ENCODE measurements around the gene CCDC93.

The CCDC93 gene

GRCh38 chr2:117967977-117968718 lies 45.7 kb downstream of the CCDC93 start:
- Histone ChIP-seq H3K4me2 (ENCODE audit: low read length) (no peak overlapping the region), H3K4me1 (ENCODE audit: control insufficient read depth, low read length) (no peaks in the 10 kb centered on the region), H3K79me2 (ENCODE audit: control insufficient read depth, low read length) (no peaks in the 10 kb centered on the region), H3K27me3 (ENCODE audit: control insufficient read depth, low read length) (no peaks in the 10 kb centered on the region), H3K9me2 (replicated peaks; ENCODE audit: control insufficient read depth, low read length) (no peaks in the 10 kb centered on the region), H3F3A (ENCODE audit: control insufficient read depth, insufficient read depth) (no peaks in the 10 kb centered on the region), H3K36me3 (ENCODE audit: control insufficient read depth, low read length) (peaks cover 50% of the 10 kb centered on the region), H3K27ac (ENCODE audit: low read depth, low read length) (no peak overlapping the region), H4K20me1 (ENCODE audit: control insufficient read depth, insufficient read depth, low read depth, low read length) (no peaks in the 10 kb centered on the region), H3K9me3 (ENCODE audit: control insufficient read depth, insufficient read depth, low read length) (no peaks in the 10 kb centered on the region), H3K4me3 (ENCODE audit: low read length) (no peak overlapping the region)
- TF ChIP-seq EZH2phosphoT487 (IDR thresholded peaks at IDR 0.05; ENCODE audit: borderline replicate concordance, low read length) (no peak), CTCF (IDR thresholded peaks at IDR 0.05; ENCODE audit: low read depth, low read length, poor library complexity, severe bottlenecking) (no peak)

- Histone ChIP-seq H3K4me2 (ENCODE audit: low read length) (no peak overlapping the region), H4K20me1 (ENCODE audit: control insufficient read depth, insufficient read depth, low read depth, low read length) (no peaks in the 10 kb centered on the region), H3K9me3 (ENCODE audit: control insufficient read depth, insufficient read depth, low read length) (no peaks in the 10 kb centered on the region), H3K4me3 (ENCODE audit: low read length) (no peak overlapping the region), H3K79me2 (ENCODE audit: control insufficient read depth, low read length) (no peaks in the 10 kb centered on the region), H3F3A (ENCODE audit: control insufficient read depth, insufficient read depth) (no peaks in the 10 kb centered on the region), H3K4me1 (ENCODE audit: control insufficient read depth, low read length) (no peaks in the 10 kb centered on the region), H3K9me2 (replicated peaks; ENCODE audit: control insufficient read depth, low read length) (no peaks in the 10 kb centered on the region), H3K27me3 (ENCODE audit: control insufficient read depth, low read length) (no peaks in the 10 kb centered on the region), H3K27ac (ENCODE audit: low read depth, low read length) (no peak overlapping the region), H3K36me3 (ENCODE audit: control insufficient read depth, low read length) (peaks cover 40% of the 10 kb centered on the region)
- TF ChIP-seq CTCF (IDR thresholded peaks at IDR 0.05; ENCODE audit: low read depth, low read length, poor library complexity, severe bottlenecking) (no peak), EZH2phosphoT487 (IDR thresholded peaks at IDR 0.05; ENCODE audit: borderline replicate concordance, low read length) (no peak)
Observed at GRCh38 chr2:117963446-117963845, 50.4 kb downstream of the CCDC93 start.

GRCh38 chr2:117961201-117961600 lies 52.7 kb downstream of the CCDC93 start:
- Histone ChIP-seq H3K9me2 (replicated peaks; ENCODE audit: control insufficient read depth, low read length) (no peaks in the 10 kb centered on the region), H3K4me2 (ENCODE audit: low read length) (no peak overlapping the region), H3K4me1 (ENCODE audit: control insufficient read depth, low read length) (no peaks in the 10 kb centered on the region), H3K27me3 (ENCODE audit: control insufficient read depth, low read length) (no peaks in the 10 kb centered on the region), H3K27ac (ENCODE audit: low read depth, low read length) (no peak overlapping the region), H3K9me3 (ENCODE audit: control insufficient read depth, insufficient read depth, low read length) (no peaks in the 10 kb centered on the region), H3F3A (ENCODE audit: control insufficient read depth, insufficient read depth) (no peaks in the 10 kb centered on the region), H4K20me1 (ENCODE audit: control insufficient read depth, insufficient read depth, low read depth, low read length) (no peaks in the 10 kb centered on the region), H3K36me3 (ENCODE audit: control insufficient read depth, low read length) (peaks cover 56% of the 10 kb centered on the region), H3K4me3 (ENCODE audit: low read length) (no peak overlapping the region), H3K79me2 (ENCODE audit: control insufficient read depth, low read length) (no peaks in the 10 kb centered on the region)
- TF ChIP-seq CTCF (IDR thresholded peaks at IDR 0.05; ENCODE audit: low read depth, low read length, poor library complexity, severe bottlenecking) (no peak), EZH2phosphoT487 (IDR thresholded peaks at IDR 0.05; ENCODE audit: borderline replicate concordance, low read length) (no peak)
